WTC11 (cell line): ENCODE measurements around the gene NIP7. TPM values are rescaled to one million over a fixed set of nuclear protein-coding genes. Genes with fewer than 3 reads are reported as not detected.

Source experiments
- ATAC-seq: fragments of 200-7000 bp; cut with Tn5 transposase; 2 replicates; pipeline ENCODE4 v1.10.0; 2021; ENCODE audit warnings: mild to moderate bottlenecking, moderate library complexity
- CTCF ChIA-PET: fragments of 300-600 bp; sonication (Branson Sonifier 250); formaldehyde crosslinking; loops from one replicate; lab custom pipeline; 2021; ENCODE audit warnings: antibody characterized with exemption; lab: Charles Lee
- POLR2A ChIA-PET: fragments of 350-600 bp; sonication (Branson Sonifier 250); formaldehyde crosslinking; loops from one replicate; lab custom pipeline; 2021; ENCODE audit warnings: antibody characterized with exemption; lab: Charles Lee
- DNase-seq: peaks from one replicate; pipeline ENCODE4 v3.0.0; 2021; ENCODE audit warnings: low spot score
- H3K27ac Mint-ChIP-seq: 2 replicates; pipeline ENCODE4 v1.8.0; 2021; ENCODE audit warnings: mixed read lengths
- H3K27me3 Mint-ChIP-seq: 2 replicates; pipeline ENCODE4 v1.8.0; 2021; ENCODE audit warnings: low read depth, mild to moderate bottlenecking, moderate library complexity, mixed read lengths
- H3K36me3 Mint-ChIP-seq: 2 replicates; pipeline ENCODE4 v1.8.0; 2021; ENCODE audit warnings: mixed read lengths
- H3K4me1 Mint-ChIP-seq: 2 replicates; pipeline ENCODE4 v1.8.0; 2022; ENCODE audit warnings: mixed read lengths
- H3K4me3 Mint-ChIP-seq: 2 replicates; pipeline ENCODE4 v1.8.0; 2021; ENCODE audit warnings: mild to moderate bottlenecking, moderate library complexity, mixed read lengths
- H3K9me3 Mint-ChIP-seq: 2 replicates; pipeline ENCODE4 v1.8.0; 2021; ENCODE audit warnings: mixed read lengths
- ATF1 ChIP-seq: sonication (generic); formaldehyde crosslinking; IDR thresholded peaks from 2 replicates; pipeline ENCODE4 v1.8.1; 2023; ENCODE audit warnings: mild to moderate bottlenecking, moderate library complexity, missing genetic modification reagents
- ATF6 ChIP-seq: sonication (generic); formaldehyde crosslinking; IDR thresholded peaks from 2 replicates; pipeline ENCODE4 v1.8.1; 2023; ENCODE audit warnings: mild to moderate bottlenecking, missing genetic modification reagents
- CBFB ChIP-seq: sonication (generic); formaldehyde crosslinking; IDR thresholded peaks from 2 replicates; pipeline ENCODE4 v1.8.1; 2022; ENCODE audit warnings: mild to moderate bottlenecking, low read depth, missing genetic modification reagents
- CREM ChIP-seq: sonication (generic); formaldehyde crosslinking; IDR thresholded peaks from 2 replicates; pipeline ENCODE4 v1.8.1; 2022; ENCODE audit warnings: mild to moderate bottlenecking, missing genetic modification reagents, moderate library complexity
- E2F4 ChIP-seq: sonication (generic); formaldehyde crosslinking; IDR thresholded peaks from 2 replicates; pipeline ENCODE4 v1.8.1; 2022; ENCODE audit warnings: low read depth, mild to moderate bottlenecking, moderate library complexity, missing genetic modification reagents, borderline replicate concordance
- E2F5 ChIP-seq: sonication (generic); formaldehyde crosslinking; IDR thresholded peaks from 2 replicates; pipeline ENCODE4 v1.8.1; 2022; ENCODE audit warnings: mild to moderate bottlenecking, moderate library complexity, missing genetic modification reagents
- ELF4 ChIP-seq: sonication (generic); formaldehyde crosslinking; IDR thresholded peaks from 2 replicates; pipeline ENCODE4 v1.8.1; 2022; ENCODE audit warnings: low read depth, mild to moderate bottlenecking, moderate library complexity, missing genetic modification reagents
- EMX1 ChIP-seq: fragments of 250-450 bp; sonication (Bioruptor Pico); IDR thresholded peaks from 2 replicates; pipeline ENCODE4 v1.8.0; 2021; ENCODE audit warnings: mild to moderate bottlenecking
- FOXK1 ChIP-seq: sonication (generic); formaldehyde crosslinking; IDR thresholded peaks from 2 replicates; pipeline ENCODE4 v1.8.0; 2022; ENCODE audit warnings: mild to moderate bottlenecking, moderate library complexity, missing genetic modification reagents
- GABPB1 ChIP-seq: sonication (generic); formaldehyde crosslinking; IDR thresholded peaks from 2 replicates; pipeline ENCODE4 v1.8.1; 2023; ENCODE audit warnings: mild to moderate bottlenecking, missing genetic modification reagents
- HMGA2 ChIP-seq: fragments of 250-450 bp; sonication (Bioruptor Pico); IDR thresholded peaks from 2 replicates; pipeline ENCODE4 v1.4.0; 2021; ENCODE audit warnings: mild to moderate bottlenecking, moderate library complexity
- IRF2 ChIP-seq: sonication (generic); formaldehyde crosslinking; IDR thresholded peaks from 2 replicates; pipeline ENCODE4 v1.8.0; 2022; ENCODE audit warnings: low read depth, missing genetic modification reagents, borderline replicate concordance
- MYBL2 ChIP-seq: sonication (generic); formaldehyde crosslinking; IDR thresholded peaks from 2 replicates; pipeline ENCODE4 v1.8.1; 2023; ENCODE audit warnings: mild to moderate bottlenecking, moderate library complexity, missing genetic modification reagents
- NFYB ChIP-seq: sonication (generic); formaldehyde crosslinking; conservative IDR thresholded peaks from 2 replicates; pipeline ENCODE4 v1.8.0; 2022; ENCODE audit warnings: low read depth, missing genetic modification reagents
- PREB ChIP-seq: sonication (generic); formaldehyde crosslinking; IDR thresholded peaks from 2 replicates; pipeline ENCODE4 v1.8.1; 2022; ENCODE audit warnings: mild to moderate bottlenecking, missing genetic modification reagents, moderate library complexity, borderline replicate concordance
- SMAD4 ChIP-seq: sonication (generic); formaldehyde crosslinking; IDR thresholded peaks from 2 replicates; pipeline ENCODE4 v1.8.0; 2022; ENCODE audit warnings: mild to moderate bottlenecking, missing genetic modification reagents
- SP1 ChIP-seq: sonication (generic); formaldehyde crosslinking; conservative IDR thresholded peaks from 2 replicates; pipeline ENCODE4 v1.8.1; 2022; ENCODE audit warnings: missing genetic modification reagents
- TEAD1 ChIP-seq: sonication (generic); formaldehyde crosslinking; IDR thresholded peaks from 2 replicates; pipeline ENCODE4 v1.8.0; 2022; ENCODE audit warnings: mild to moderate bottlenecking, missing genetic modification reagents
- ZNF121 ChIP-seq: sonication (generic); formaldehyde crosslinking; IDR thresholded peaks from 2 replicates; pipeline ENCODE4 v1.8.0; 2023; ENCODE audit warnings: missing genetic modification reagents
- ZNF138 ChIP-seq: sonication (generic); formaldehyde crosslinking; conservative IDR thresholded peaks from 2 replicates; pipeline ENCODE4 v1.8.1; 2022; ENCODE audit warnings: mild to moderate bottlenecking, moderate library complexity, missing genetic modification reagents
- ZNF219 ChIP-seq: sonication (generic); formaldehyde crosslinking; IDR thresholded peaks from 2 replicates; pipeline ENCODE4 v1.8.0; 2023; ENCODE audit warnings: missing genetic modification reagents, mild to moderate bottlenecking, borderline replicate concordance
- ZNF263 ChIP-seq: sonication (generic); formaldehyde crosslinking; IDR thresholded peaks from 2 replicates; pipeline ENCODE4 v1.8.1; 2022; ENCODE audit warnings: low read depth, mild to moderate bottlenecking, moderate library complexity, missing genetic modification reagents
- ZNF396 ChIP-seq: fragments of 250-450 bp; sonication (Bioruptor Pico); IDR thresholded peaks from 2 replicates; pipeline ENCODE4 v1.8.0; 2021; ENCODE audit warnings: mild to moderate bottlenecking, moderate library complexity, borderline replicate concordance
- ZNF416 ChIP-seq: fragments of 250-450 bp; sonication (Bioruptor Pico); IDR thresholded peaks from 2 replicates; pipeline ENCODE4 v1.9.0; 2021; ENCODE audit warnings: mild to moderate bottlenecking, inconsistent platforms
- ZNF423 ChIP-seq: fragments of 250-450 bp; sonication (Bioruptor Pico); IDR thresholded peaks from 2 replicates; pipeline ENCODE4 v2.1.2; 2022; ENCODE audit warnings: mild to moderate bottlenecking, moderate library complexity
- total RNA-seq: library from RNA; stranded (reverse); gene quantifications from 3 replicates; pipeline ENCODE4 v1.2.3, GENCODE V29; 2021

Gene NIP7
- total RNA-seq, 1 experiment from 2014 or later, result 43.7 TPM

GRCh38 chr16:69325784-69326171 is 13.8 kb upstream of the NIP7 start:
- TF ChIP-seq MYBL2 (CRISPR knock-in tag), result no peak
- no peak for TF ChIP-seq E2F4
- no peak for TF ChIP-seq ZNF263 (CRISPR knock-in tag)
- no peak for TF ChIP-seq NFYB (CRISPR knock-in tag)
- no peak for TF ChIP-seq SMAD4 (CRISPR knock-in tag)
- TF ChIP-seq CBFB (CRISPR knock-in tag), result no peak
- no peak for TF ChIP-seq SP1 (CRISPR knock-in tag)
- no peak for TF ChIP-seq ZNF396 (CRISPR knock-in tag)
- no peak for TF ChIP-seq EMX1 (CRISPR knock-in tag)
- TF ChIP-seq ZNF121 (CRISPR knock-in tag), result no peak
- no peak for TF ChIP-seq ZNF138
- TF ChIP-seq HMGA2 (CRISPR knock-in tag), result no peak
- TF ChIP-seq ELF4 (CRISPR knock-in tag), result no peak
- no peak for TF ChIP-seq ZNF423 (CRISPR knock-in tag)
- no peak for TF ChIP-seq PREB (CRISPR knock-in tag)
- TF ChIP-seq ZNF219 (CRISPR knock-in tag), result no peak
- no peak for TF ChIP-seq TEAD1 (CRISPR knock-in tag)
- no peak for TF ChIP-seq E2F5 (CRISPR knock-in tag)
- no peak for TF ChIP-seq IRF2
- no peak for TF ChIP-seq ZNF416 (CRISPR knock-in tag)
- TF ChIP-seq, all 79 proteins: peak for 0
- ATAC-seq (no peak), DNase-seq (no peak)
- Mint-ChIP-seq H3K27ac (peak overlapping the region; percentile 53; the same call in 1 of the 2 replicates), H3K4me1 (peaks cover 22% of the 10 kb centered on the region), H3K36me3 (peaks cover 61% of the 10 kb centered on the region), H3K4me3 (no peak overlapping the region), H3K27me3 (no peaks in the 10 kb centered on the region), H3K9me3 (no peaks in the 10 kb centered on the region)
- ChIA-PET POLR2A (interaction anchor here (0.6 to 0.7 kb wide), 2 partner anchors 40 to 195 kb away, joined by 3 to 4 read pairs; no protein-coding TSS in a partner anchor), CTCF (interaction anchor here (0.7 to 1.6 kb wide), 2 partner anchors 14 to 176 kb away, joined by 3 to 5 read pairs; no protein-coding TSS in a partner anchor)

- Mint-ChIP-seq H3K4me1 (peaks cover 22% of the 10 kb centered on the region), H3K36me3 (peaks cover 57% of the 10 kb centered on the region), H3K27me3 (no peaks in the 10 kb centered on the region), H3K9me3 (no peaks in the 10 kb centered on the region), H3K4me3 (no peak overlapping the region), H3K27ac (peak overlapping the region; percentile 70)
- ATAC-seq (no peak), DNase-seq (no peak)
- ChIA-PET CTCF (interaction anchor here (0.6 to 1.6 kb wide), 3 partner anchors 14 to 176 kb away, joined by 3 to 5 read pairs (median 3); no protein-coding TSS in a partner anchor), POLR2A (interaction anchor here (0.6 kb wide), 2 partner anchors 40 to 964 kb away, joined by 4 read pairs; no protein-coding TSS in a partner anchor)
- TF ChIP-seq ATF1 (no peak), CREM (CRISPR knock-in tag) (no peak), SMAD4 (CRISPR knock-in tag) (no peak), FOXK1 (no peak), ATF6 (no peak), TEAD1 (CRISPR knock-in tag) (no peak), NFYB (CRISPR knock-in tag) (no peak), GABPB1 (CRISPR knock-in tag) (peak; percentile 56; the same call in 1 of the 2 replicates)
Observed at GRCh38 chr16:69326172-69326873, 13.2 kb upstream of the NIP7 start.
